Endodermal cell (in vitro differentiated cells): Measurements from ENCODE around the gene ELK4. TPM values are rescaled to one million over a fixed set of nuclear protein-coding genes. Genes with fewer than 3 reads are reported as not detected.

Experiments
- DNase-seq: peaks from one replicate; pipeline ENCODE4 v3.0.0-alpha.2; 2017
- H3K27ac ChIP-seq: 2 replicates; pipeline ENCODE4 v1.5.1; 2013; ENCODE audit warnings: mild to moderate bottlenecking, low read depth, low read length, moderate library complexity
- H3K27me3 ChIP-seq: 2 replicates; pipeline ENCODE4 v1.6.1; 2013; ENCODE audit warnings: mild to moderate bottlenecking, low read length, moderate library complexity; ENCODE audit not compliant: insufficient read depth, control insufficient read depth, poor library complexity, severe bottlenecking
- H3K36me3 ChIP-seq: 2 replicates; pipeline ENCODE4 v1.7.0; 2013; ENCODE audit warnings: mild to moderate bottlenecking, low read length, moderate library complexity; ENCODE audit not compliant: control insufficient read depth, insufficient read depth
- H3K4me1 ChIP-seq: one replicate; pipeline ENCODE4 v1.7.0; 2013; ENCODE audit warnings: low read length; ENCODE audit not compliant: control insufficient read depth, insufficient read depth
- H3K4me3 ChIP-seq: 2 replicates; pipeline ENCODE4 v1.5.1; 2013; ENCODE audit warnings: mild to moderate bottlenecking, low read length, moderate library complexity
- H3K9ac ChIP-seq: 2 replicates; pipeline ENCODE4 v1.6.1; 2013; ENCODE audit warnings: mild to moderate bottlenecking, low read length, moderate library complexity; ENCODE audit not compliant: poor library complexity, severe bottlenecking; ENCODE audit errors: extremely low read depth
- H3K9me3 ChIP-seq: 2 replicates; pipeline ENCODE4 v1.6.1; 2013; ENCODE audit warnings: mild to moderate bottlenecking, low read length, moderate library complexity; ENCODE audit not compliant: control insufficient read depth
- H3K27ac Mint-ChIP-seq: 2 replicates; pipeline ENCODE4 v1.8.0; 2020; ENCODE audit warnings: mixed read lengths
- H3K27me3 Mint-ChIP-seq: 2 replicates; pipeline ENCODE4 v1.8.0; 2021; ENCODE audit warnings: mild to moderate bottlenecking, mixed read lengths; ENCODE audit not compliant: insufficient read depth
- H3K36me3 Mint-ChIP-seq: 2 replicates; pipeline ENCODE4 v1.8.0; 2020; ENCODE audit warnings: low read depth, mixed read lengths
- H3K4me1 Mint-ChIP-seq: 2 replicates; pipeline ENCODE4 v1.8.0; 2020; ENCODE audit warnings: mixed read lengths
- H3K4me3 Mint-ChIP-seq: 2 replicates; pipeline ENCODE4 v1.8.0; 2020; ENCODE audit warnings: mild to moderate bottlenecking, moderate library complexity, mixed read lengths
- H3K9me3 Mint-ChIP-seq: 2 replicates; pipeline ENCODE4 v1.8.0; 2020; ENCODE audit warnings: mild to moderate bottlenecking, mixed read lengths
- WGBS, 2 experiments: methylation state at CpG; one replicate each; pipeline versions ENCODE4 v1.1.5 to v1.1.7; 2013; ENCODE audit warnings: missing lambda C conversion rate in 2 of 2, mixed read lengths in 1 of 2; ENCODE audit not compliant: insufficient coverage in 1 of 2, insufficient read length in 1 of 2; 5-methylcytosine and 5-hydroxymethylcytosine counted together
- total RNA-seq, 2 donors: library from RNA; stranded (reverse); fragmentation: NEBNext Ultra II Directional in 1 of 2; extraction: Animal tissue kit (Norgen Biotek cat#: 25700) in 1 of 2; gene quantifications; 2 replicates in 1 of 2; 3 replicates in 1 of 2; pipeline ENCODE4 v1.2.1, GENCODE V29; 2021
- TF ChIP-seq, protein P1 (sequence below): fragments of 200-600 bp; sonication (generic); conservative IDR thresholded peaks from 2 replicates; pipeline ENCODE4 v1.5.0; 2021; ENCODE audit warnings: antibody characterized with exemption, mild to moderate bottlenecking

Gene ELK4
- total RNA-seq, 2 donors from 2014 or later: 29.6 to 41.6 TPM

DNA sequence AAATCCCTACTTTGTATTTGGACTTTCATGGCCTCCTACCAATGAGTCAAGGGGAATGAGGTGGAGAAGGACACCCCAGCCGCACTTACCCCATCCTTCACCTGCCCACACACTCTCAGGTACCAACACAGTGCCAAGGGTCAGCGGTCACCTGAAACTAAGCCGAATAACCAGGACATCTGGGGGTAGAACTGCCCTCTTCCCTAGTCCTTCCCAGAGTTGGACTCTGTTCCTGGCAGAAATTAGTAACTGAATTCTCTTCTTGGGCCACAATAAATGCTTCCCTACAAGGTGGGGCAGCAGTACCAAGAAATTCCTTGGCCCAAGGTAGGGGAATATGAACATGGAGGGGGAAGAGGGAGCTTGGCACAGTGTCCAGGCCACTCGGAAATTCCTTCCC lies 41.2 kb upstream of the ELK4 start:
- peaks cover 24% of the 10 kb centered on the region for H3K4me1 ChIP-seq
- no peak overlapping the region for H3K27ac ChIP-seq
- H3K9ac ChIP-seq: no peak overlapping the region
- H3K4me3 ChIP-seq: no peak overlapping the region
- no peaks in the 10 kb centered on the region for H3K27me3 ChIP-seq
- TF ChIP-seq, protein P1, sequence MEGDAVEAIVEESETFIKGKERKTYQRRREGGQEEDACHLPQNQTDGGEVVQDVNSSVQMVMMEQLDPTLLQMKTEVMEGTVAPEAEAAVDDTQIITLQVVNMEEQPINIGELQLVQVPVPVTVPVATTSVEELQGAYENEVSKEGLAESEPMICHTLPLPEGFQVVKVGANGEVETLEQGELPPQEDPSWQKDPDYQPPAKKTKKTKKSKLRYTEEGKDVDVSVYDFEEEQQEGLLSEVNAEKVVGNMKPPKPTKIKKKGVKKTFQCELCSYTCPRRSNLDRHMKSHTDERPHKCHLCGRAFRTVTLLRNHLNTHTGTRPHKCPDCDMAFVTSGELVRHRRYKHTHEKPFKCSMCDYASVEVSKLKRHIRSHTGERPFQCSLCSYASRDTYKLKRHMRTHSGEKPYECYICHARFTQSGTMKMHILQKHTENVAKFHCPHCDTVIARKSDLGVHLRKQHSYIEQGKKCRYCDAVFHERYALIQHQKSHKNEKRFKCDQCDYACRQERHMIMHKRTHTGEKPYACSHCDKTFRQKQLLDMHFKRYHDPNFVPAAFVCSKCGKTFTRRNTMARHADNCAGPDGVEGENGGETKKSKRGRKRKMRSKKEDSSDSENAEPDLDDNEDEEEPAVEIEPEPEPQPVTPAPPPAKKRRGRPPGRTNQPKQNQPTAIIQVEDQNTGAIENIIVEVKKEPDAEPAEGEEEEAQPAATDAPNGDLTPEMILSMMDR: no peak
- H3K9me3 ChIP-seq: no peaks in the 10 kb centered on the region
- WGBS, 2 experiments: 92% methylated on average over 4 of the region's 4 CpGs; no CpG with 5 or more reads in 1 of the 2 experiments
- no peaks in the 10 kb centered on the region for H3K36me3 ChIP-seq
- Mint-ChIP-seq H3K36me3 (no peaks in the 10 kb centered on the region), H3K9me3 (no peaks in the 10 kb centered on the region), H3K4me1 (peaks cover 67% of the 10 kb centered on the region), H3K27me3 (peaks cover 6% of the 10 kb centered on the region), H3K27ac (peak overlapping the region; percentile 92), H3K4me3 (no peak overlapping the region)
- peak; percentile 43 for DNase-seq

GRCh38 chr1:205672395-205672889 lies 40.6 kb upstream of the ELK4 start:
- Histone ChIP-seq H3K4me1 (peaks cover 24% of the 10 kb centered on the region), H3K4me3 (no peak overlapping the region), H3K27ac (no peak overlapping the region), H3K9ac (no peak overlapping the region), H3K9me3 (no peaks in the 10 kb centered on the region), H3K36me3 (no peaks in the 10 kb centered on the region), H3K27me3 (no peaks in the 10 kb centered on the region)
- Mint-ChIP-seq H3K36me3 (no peaks in the 10 kb centered on the region), H3K27ac (peak overlapping the region; percentile 92), H3K27me3 (peaks cover 6% of the 10 kb centered on the region), H3K9me3 (no peaks in the 10 kb centered on the region), H3K4me1 (peaks cover 67% of the 10 kb centered on the region), H3K4me3 (no peak overlapping the region)
- TF ChIP-seq, protein P1: peak; percentile 4
- WGBS, 2 experiments: 71 to 74% methylated on average over 8 to 11 of the region's 11 CpGs
- no peak for DNase-seq

DNA sequence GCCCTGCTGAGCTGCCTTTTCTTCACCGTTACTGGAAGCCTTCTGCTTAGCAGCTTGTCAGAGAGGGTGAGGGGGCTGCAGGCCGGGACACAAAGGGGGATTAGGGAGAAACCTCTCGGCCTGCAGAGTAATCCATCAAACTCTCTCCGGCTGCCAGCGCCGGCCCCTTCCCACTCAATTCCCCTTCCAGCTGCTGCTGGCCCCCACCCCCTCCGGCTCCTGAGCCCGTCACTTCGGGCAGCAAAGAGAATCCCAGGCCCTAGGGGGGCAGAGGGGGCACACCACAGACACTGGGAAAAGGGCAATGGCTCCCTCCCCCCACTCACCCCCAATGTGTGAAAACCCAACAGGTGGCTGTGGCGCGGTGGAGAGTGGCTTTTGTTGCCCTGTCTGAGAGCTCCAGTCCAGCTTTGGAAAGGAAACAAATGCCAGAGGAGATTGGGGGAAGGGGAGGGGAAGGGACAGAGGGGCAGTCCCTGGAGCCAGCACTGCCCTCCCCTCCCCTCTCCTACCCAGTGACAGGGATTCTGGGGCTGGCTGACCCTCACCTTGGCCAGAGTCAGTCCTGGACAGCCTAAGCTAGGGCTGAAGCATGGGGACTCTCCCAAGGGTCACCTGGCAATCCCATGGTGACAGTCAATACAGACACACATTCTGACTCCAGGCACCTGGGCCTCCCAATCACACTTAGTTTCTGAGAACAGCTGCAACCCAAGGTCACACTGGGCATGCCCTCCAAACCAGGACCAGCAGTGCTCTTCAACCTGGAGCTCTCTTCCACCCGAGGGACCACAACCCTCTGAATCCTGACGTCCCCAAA lies 39.0 kb upstream of the ELK4 start:
- H3K9ac ChIP-seq: peak overlapping the region; percentile 56

More for the DNA sequence above, 39.0 kb upstream of the ELK4 start:
- no peaks in the 10 kb centered on the region for H3K36me3 Mint-ChIP-seq
- H3K9me3 Mint-ChIP-seq: no peaks in the 10 kb centered on the region
- peak overlapping the region; percentile 39 for H3K4me3 Mint-ChIP-seq
- H3K4me3 ChIP-seq: peak overlapping the region; percentile 70
- peaks cover 18% of the 10 kb centered on the region for H3K4me1 ChIP-seq
- no peaks in the 10 kb centered on the region for H3K36me3 ChIP-seq
- TF ChIP-seq, protein P1: no peak
- WGBS, 2 experiments: 10 to 52% methylated on average over 2 to 13 of the region's 13 CpGs
- H3K9me3 ChIP-seq: no peaks in the 10 kb centered on the region
- H3K27me3 ChIP-seq: no peaks in the 10 kb centered on the region
- peak overlapping the region; percentile 100 for H3K27ac ChIP-seq
- peaks cover 6% of the 10 kb centered on the region for H3K27me3 Mint-ChIP-seq
- peak overlapping the region; percentile 92 for H3K27ac Mint-ChIP-seq
- H3K4me1 Mint-ChIP-seq: peaks cover 67% of the 10 kb centered on the region
- peak; percentile 90 for DNase-seq
